MM.1S (cell line): ENCODE measurements around the gene EEF1E1.

Experiments
- DNase-seq: peaks from one replicate; pipeline ENCODE4 v3.0.0-alpha.2; 2015
- H2AFZ ChIP-seq: fragments of 300-600 bp; sonication (generic); 2 replicates; pipeline ENCODE4 v1.6.0; 2016; ENCODE audit warnings: antibody characterized with exemption, low read length
- H3F3A ChIP-seq: fragments of 300-600 bp; sonication (generic); 2 replicates; pipeline ENCODE4 v1.6.1; 2016; ENCODE audit warnings: mild to moderate bottlenecking, antibody characterized with exemption, low read length, moderate library complexity, mixed read lengths; ENCODE audit not compliant: insufficient read depth
- H3K27ac ChIP-seq: fragments of 300-600 bp; sonication (generic); 2 replicates; pipeline ENCODE4 v1.5.1; 2016; ENCODE audit warnings: mild to moderate bottlenecking, low read length
- H3K27me3 ChIP-seq: fragments of 300-600 bp; sonication (generic); replicated peaks from 2 replicates; pipeline ENCODE4 v1.6.0; 2016; ENCODE audit warnings: low read length; ENCODE audit not compliant: insufficient read depth
- H3K36me3 ChIP-seq: fragments of 300-600 bp; sonication (generic); replicated peaks from 2 replicates; pipeline ENCODE4 v1.6.1; 2016; ENCODE audit warnings: mild to moderate bottlenecking, low read length, mixed read lengths; ENCODE audit not compliant: insufficient read depth
- H3K4me1 ChIP-seq: fragments of 300-600 bp; sonication (generic); 2 replicates; pipeline ENCODE4 v1.6.1; 2016; ENCODE audit warnings: low read length, mixed read lengths
- H3K4me2 ChIP-seq: fragments of 300-600 bp; sonication (generic); 2 replicates; pipeline ENCODE4 v1.6.0; 2016; ENCODE audit warnings: low read depth, low read length
- H3K4me3 ChIP-seq: fragments of 300-600 bp; sonication (generic); 2 replicates; pipeline ENCODE4 v1.5.1; 2016; ENCODE audit warnings: low read length, mixed read lengths
- H3K79me2 ChIP-seq: fragments of 300-600 bp; sonication (generic); 2 replicates; pipeline ENCODE4 v1.6.1; 2016; ENCODE audit warnings: mixed run types, low read length, mixed read lengths
- H3K9ac ChIP-seq: fragments of 300-600 bp; sonication (generic); 2 replicates; pipeline ENCODE4 v1.6.1; 2016; ENCODE audit warnings: low read length, mixed read lengths
- H3K9me2 ChIP-seq: fragments of 300-600 bp; sonication (generic); replicated peaks from 2 replicates; pipeline ENCODE4 v1.6.1; 2016; ENCODE audit warnings: mild to moderate bottlenecking, low read length, mixed read lengths; ENCODE audit not compliant: insufficient read depth
- H3K9me3 ChIP-seq: fragments of 300-600 bp; sonication (generic); replicated peaks from 2 replicates; pipeline ENCODE4 v1.6.1; 2016; ENCODE audit warnings: mild to moderate bottlenecking, low read length, mixed read lengths; ENCODE audit not compliant: insufficient read depth
- H4K20me1 ChIP-seq: fragments of 300-600 bp; sonication (generic); 2 replicates; pipeline ENCODE4 v1.6.1; 2016; ENCODE audit warnings: mild to moderate bottlenecking, low read length, moderate library complexity, mixed read lengths; ENCODE audit not compliant: insufficient read depth
- CTCF ChIP-seq: fragments of 300-600 bp; sonication (generic); IDR thresholded peaks from 2 replicates; pipeline ENCODE4 v1.5.1; 2016; ENCODE audit warnings: antibody characterized with exemption, low read length, mixed read lengths
- EZH2 ChIP-seq: fragments of 300-600 bp; sonication (generic); optimal IDR thresholded peaks from 2 replicates; pipeline ENCODE3; 2017; ENCODE audit warnings: low read depth, mild to moderate bottlenecking, antibody characterized with exemption, low read length, mixed read lengths
- EZH2phosphoT487 ChIP-seq: fragments of 300-600 bp; sonication (generic); IDR thresholded peaks from 2 replicates; pipeline ENCODE4 v1.6.1; 2018; ENCODE audit warnings: antibody characterized with exemption, low read length

EEF1E1 gene

GRCh38 chr6:8075185-8075584 is 27.2 kb downstream of the EEF1E1 start:
- Histone ChIP-seq H3K27ac (no peak overlapping the region), H3K9ac (no peak overlapping the region), H3F3A (no peaks in the 10 kb centered on the region), H3K4me1 (no peaks in the 10 kb centered on the region), H3K79me2 (no peaks in the 10 kb centered on the region), H3K27me3 (no peaks in the 10 kb centered on the region), H3K9me3 (no peaks in the 10 kb centered on the region), H3K4me3 (no peak overlapping the region), H3K36me3 (no peaks in the 10 kb centered on the region; the same call in 1 of the 2 replicates), H4K20me1 (no peaks in the 10 kb centered on the region), H3K4me2 (no peak overlapping the region), H2AFZ (no peak overlapping the region), H3K9me2 (no peaks in the 10 kb centered on the region)
- TF ChIP-seq EZH2phosphoT487 (no peak), CTCF (no peak)
- DNase-seq = no peak

GRCh38 chr6:8074213-8074612 is 28.1 kb downstream of the EEF1E1 start:
- Histone ChIP-seq H3K36me3 (no peaks in the 10 kb centered on the region; the same call in 1 of the 2 replicates), H3K4me2 (no peak overlapping the region), H3K4me3 (no peak overlapping the region), H3K79me2 (no peaks in the 10 kb centered on the region), H3K27me3 (no peaks in the 10 kb centered on the region), H4K20me1 (no peaks in the 10 kb centered on the region), H3K9ac (no peak overlapping the region), H3K4me1 (no peaks in the 10 kb centered on the region), H2AFZ (no peak overlapping the region), H3K9me2 (no peaks in the 10 kb centered on the region), H3K9me3 (no peaks in the 10 kb centered on the region), H3K27ac (no peak overlapping the region), H3F3A (no peaks in the 10 kb centered on the region)
- no peak for DNase-seq
- no peak for TF ChIP-seq EZH2

DNA sequence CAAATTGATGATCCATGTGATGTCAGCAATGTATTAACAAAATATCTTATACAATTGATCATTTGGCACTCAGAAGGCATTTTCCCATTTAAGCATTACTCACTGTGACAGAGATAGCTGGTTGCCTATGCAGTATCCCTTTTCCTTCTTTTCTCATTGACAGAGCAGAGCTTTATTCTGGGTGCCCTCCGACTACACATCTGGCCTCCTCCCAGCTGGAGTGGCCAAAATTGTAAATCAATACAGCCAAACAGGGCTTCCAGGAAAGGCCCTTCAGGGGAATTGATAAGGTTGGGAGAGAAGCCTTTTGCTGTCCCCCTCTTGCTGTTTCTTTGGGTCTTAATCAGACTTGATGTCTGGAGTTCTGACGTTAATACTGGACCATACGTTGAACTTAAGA is 28.6 kb downstream of the EEF1E1 start:
- no peak overlapping the region for H3K9ac ChIP-seq
- H2AFZ ChIP-seq = no peak overlapping the region
- no peak for DNase-seq
- no peaks in the 10 kb centered on the region for H4K20me1 ChIP-seq
- H3K4me1 ChIP-seq = no peaks in the 10 kb centered on the region
- H3K36me3 ChIP-seq = no peaks in the 10 kb centered on the region
- H3K79me2 ChIP-seq = no peaks in the 10 kb centered on the region
- H3K4me2 ChIP-seq = no peak overlapping the region
- no peaks in the 10 kb centered on the region for H3K27me3 ChIP-seq
- H3K27ac ChIP-seq = no peak overlapping the region
- H3F3A ChIP-seq = no peaks in the 10 kb centered on the region
- H3K4me3 ChIP-seq = no peak overlapping the region
- no peaks in the 10 kb centered on the region for H3K9me2 ChIP-seq
- TF ChIP-seq EZH2 (no peak), EZH2phosphoT487 (no peak), CTCF (no peak)
- H3K9me3 ChIP-seq = no peaks in the 10 kb centered on the region

DNA sequence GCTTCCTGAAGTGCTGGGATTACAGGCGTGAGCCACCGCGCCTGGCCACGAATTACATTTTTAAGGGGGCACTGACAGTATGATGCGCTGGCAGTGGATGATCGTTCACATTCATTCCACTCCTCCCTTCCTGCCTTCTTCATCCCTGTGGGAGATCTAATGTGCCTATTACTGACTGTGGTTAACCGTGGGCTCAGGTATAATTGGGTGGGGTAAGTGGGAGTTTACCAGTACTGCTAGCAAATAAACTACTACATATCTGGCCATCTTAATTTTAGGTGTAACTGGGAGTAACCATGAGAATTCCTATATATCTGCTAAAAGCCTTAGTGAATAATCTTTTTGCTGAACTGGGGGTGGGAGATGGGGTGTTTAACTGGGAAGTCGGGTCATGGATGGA is 31.6 kb downstream of the EEF1E1 start:
- DNase-seq = no peak
- H3K9me2 ChIP-seq = no peaks in the 10 kb centered on the region
- H4K20me1 ChIP-seq = no peaks in the 10 kb centered on the region
- TF ChIP-seq CTCF (no peak), EZH2phosphoT487 (no peak), EZH2 (no peak)
- H3K9me3 ChIP-seq = no peaks in the 10 kb centered on the region
- H3K4me2 ChIP-seq = no peak overlapping the region
- H3K79me2 ChIP-seq = no peaks in the 10 kb centered on the region
- H3K27me3 ChIP-seq = no peaks in the 10 kb centered on the region
- H3K36me3 ChIP-seq = no peaks in the 10 kb centered on the region
- no peak overlapping the region for H3K27ac ChIP-seq
- H3K4me3 ChIP-seq = no peak overlapping the region
- no peak overlapping the region for H2AFZ ChIP-seq
- no peak overlapping the region for H3K9ac ChIP-seq
- H3F3A ChIP-seq = no peaks in the 10 kb centered on the region
- H3K4me1 ChIP-seq = no peaks in the 10 kb centered on the region
